HG03103 (cell line): ENCODE measurements around the gene KIRREL3.

Experiments
- ATAC-seq: cut with Tn5 transposase; IDR thresholded peaks from one replicate; pipeline ENCODE4 v1.9.1; 2021; ENCODE audit warnings: low read depth; ENCODE audit not compliant: unreplicated experiment

The KIRREL3 gene

DNA sequence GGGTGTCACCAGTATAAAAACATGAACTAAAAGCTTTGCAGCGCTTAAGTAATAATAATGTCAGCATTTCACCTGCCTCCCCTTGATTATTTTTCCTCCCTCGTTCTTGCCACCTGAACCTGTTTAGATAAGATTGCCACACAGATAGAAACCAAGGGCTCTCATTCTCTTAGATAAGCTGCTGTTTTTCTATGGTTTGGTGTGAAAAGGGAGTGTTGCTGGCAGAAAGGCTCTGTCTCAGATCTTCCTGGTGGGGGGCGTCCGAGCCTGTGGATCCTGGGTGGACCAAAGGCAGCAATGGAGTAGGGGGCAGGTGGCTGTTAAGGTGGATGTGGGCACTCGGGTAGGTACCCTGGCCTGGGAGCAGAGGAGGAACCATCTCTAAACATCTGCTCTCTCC lies 497.6 kb downstream of the KIRREL3 start:
- no peak for ATAC-seq

DNA sequence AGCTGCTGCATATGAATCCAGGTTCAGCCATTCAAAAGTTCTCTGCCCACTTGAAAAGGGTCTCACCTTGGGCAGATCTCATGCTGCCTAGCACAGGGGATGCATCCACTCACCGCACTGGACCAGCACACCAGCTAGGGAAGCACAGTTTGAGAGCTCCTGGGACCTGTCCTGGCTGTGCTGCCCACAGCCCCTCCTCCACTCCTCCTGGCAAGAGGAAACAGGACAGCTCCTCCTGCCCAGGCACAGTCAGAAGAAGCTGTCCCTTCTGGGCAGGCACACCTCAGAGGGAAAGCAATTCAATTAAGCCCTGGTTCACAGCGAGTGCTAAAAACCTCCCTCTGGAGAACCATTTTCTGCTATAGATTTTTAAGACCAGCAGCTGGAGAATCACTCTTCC lies 498.4 kb downstream of the KIRREL3 start:
- ATAC-seq = no peak

GRCh38 chr11:126501641-126502040 lies 498.9 kb downstream of the KIRREL3 start:
- ATAC-seq = no peak

DNA sequence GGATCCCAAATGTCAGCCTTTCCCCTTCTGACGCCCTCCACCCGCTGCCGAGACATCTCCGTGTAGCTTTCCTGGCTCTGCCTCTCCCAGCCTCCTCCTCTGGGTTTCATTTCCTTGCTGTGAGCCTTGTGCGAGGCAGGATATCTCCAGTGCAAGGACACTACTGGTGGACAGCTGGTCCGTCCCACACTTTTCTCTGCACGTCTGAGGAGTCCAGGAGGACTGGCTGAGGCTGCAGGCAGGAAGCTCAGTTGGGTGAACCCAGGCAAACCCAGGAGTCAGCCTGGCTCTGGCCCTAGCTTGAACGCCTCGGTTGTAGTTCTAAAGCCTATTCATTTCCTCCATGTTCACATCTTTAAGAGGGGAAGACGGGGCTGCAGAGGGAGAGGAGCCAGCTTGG lies 499.6 kb downstream of the KIRREL3 start:
- no peak for ATAC-seq

GRCh38 chr11:126499131-126499752 lies 501.3 kb downstream of the KIRREL3 start:
- no peak for ATAC-seq

GRCh38 chr11:126498281-126498680 lies 502.3 kb downstream of the KIRREL3 start:
- no peak for ATAC-seq

DNA sequence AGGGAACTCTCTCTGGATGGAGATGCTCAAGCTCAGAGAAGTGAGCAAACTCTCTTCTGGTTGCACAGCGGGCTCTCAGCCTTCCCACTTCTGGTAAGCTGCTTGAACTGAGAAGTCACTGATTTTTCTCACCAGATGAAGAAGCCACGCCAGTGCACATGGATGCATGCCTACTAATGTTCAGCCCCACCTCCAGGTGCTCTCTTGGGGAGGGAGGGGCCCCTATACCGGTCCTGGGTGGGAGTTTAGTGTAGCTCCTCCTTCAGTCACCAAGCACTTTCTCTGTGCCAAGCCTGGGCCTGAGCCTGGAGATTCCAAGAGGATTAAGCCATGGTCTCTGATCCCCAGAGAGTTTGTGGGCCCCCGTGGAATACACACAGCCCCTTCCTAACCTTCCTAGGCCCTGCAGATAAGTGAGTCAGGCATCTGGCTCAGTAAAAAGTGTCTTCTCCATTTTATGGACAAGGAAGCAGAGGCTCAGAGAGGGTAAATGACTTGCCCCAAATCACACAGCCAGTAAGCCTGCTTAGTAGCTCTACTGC lies 502.9 kb downstream of the KIRREL3 start:
- ATAC-seq = no peak

DNA sequence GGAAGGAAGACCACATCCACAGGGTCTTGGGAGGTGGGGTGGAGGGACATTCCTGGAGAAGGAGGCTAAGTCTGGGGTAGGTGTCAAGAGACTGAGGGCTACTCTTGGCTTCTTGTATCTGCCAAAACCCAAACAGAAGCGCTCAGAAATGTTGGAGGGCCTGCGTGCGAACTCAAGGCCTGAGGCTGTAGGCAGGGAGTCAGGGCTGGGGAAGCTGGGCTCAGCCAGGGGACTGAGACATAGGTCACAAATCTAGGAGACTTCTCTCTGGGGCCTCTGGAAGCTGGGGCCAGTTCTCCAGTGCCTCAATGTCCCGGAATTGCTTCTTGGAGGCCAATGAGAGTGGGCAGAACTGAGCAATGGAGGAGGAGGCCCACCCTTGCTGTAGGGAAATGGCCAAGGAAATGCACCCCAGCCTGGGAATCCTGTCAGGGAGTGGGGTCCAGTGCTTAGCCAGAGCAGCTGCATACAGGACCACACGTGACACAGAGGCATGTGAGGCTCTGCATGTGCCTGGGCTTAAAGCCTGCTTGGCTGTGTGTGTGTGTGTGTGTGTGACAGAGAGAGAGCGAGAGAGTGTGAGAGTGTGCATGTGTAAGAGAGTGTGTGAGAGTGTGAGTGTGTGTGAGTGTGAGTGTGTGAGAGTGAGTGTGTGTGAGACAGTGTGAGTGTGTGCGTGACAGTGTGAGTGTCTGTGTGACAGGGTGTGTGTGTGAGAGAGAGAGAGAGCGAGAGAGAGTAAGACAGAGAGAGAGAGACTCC lies 503.8 kb downstream of the KIRREL3 start:
- ATAC-seq = no peak

DNA sequence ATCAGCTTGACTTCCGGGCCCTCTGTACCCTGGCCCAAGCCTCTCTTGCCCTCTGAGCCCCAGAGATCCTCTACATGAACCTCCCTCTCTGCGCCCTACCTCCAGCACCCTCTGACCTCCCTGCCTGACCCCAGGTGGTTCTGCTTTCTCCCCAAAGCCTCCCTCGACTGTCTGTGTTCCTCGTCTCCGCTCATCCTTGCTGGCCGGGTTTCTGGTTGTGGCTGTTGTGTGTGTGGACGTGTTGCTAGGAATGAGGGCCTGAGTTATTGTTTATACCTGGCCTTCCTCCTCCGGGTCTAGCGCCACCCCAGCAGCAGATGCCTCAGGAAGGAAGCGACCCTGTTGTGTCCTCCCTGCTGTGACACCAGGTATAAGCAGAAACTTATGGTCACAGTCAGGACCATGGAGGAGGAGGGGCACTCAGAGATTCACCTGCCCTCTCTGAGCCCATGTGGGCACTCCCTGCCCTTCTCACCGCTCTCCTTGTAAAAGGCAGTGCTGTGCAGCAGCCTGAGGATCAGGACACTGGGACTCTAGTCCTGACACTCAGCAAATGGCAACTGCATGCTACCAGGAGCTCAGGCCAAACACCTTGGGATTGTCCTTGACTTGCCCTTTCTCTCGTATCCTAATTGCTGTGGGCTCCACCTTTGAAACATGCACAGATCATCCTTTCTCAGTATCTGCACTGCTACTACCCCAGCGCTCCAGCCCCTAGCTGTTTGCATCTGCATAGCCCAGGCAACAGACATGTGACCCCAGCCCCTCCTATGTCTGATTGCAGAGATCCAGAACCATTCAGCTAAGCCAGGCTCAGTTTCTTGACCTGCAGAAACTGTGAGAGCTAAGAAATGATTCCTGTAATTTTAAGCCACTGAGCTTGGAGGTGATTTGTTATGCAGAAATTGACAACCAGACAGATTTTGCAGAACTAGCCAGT lies 505.0 kb downstream of the KIRREL3 start:
- ATAC-seq = no peak

- ATAC-seq = no peak
Observed at GRCh38 chr11:126494831-126495230, 505.7 kb downstream of the KIRREL3 start.

- ATAC-seq = no peak
Observed at GRCh38 chr11:126492331-126493082, 508.1 kb downstream of the KIRREL3 start.

DNA sequence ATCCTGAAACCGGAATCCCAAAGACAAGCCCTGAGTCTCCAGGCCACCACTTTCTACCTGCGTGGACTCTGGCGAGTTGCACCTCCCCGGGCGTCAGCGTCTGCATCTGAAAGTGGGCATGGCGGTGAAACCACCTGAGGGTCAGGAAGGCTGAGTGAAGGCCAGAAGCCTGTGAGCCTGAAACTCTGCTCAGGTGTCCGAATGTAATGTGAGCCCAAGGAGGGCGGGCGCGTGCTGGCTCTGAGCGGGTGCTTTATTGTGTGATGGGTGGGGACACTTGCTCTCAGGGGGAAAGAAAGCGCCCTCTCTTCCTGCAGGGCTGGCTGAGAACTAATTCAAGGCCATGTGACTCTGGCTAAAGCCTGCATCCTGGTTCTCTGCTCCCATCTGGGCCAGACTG lies 509.5 kb downstream of the KIRREL3 start:
- no peak for ATAC-seq

- no peak for ATAC-seq
Observed at GRCh38 chr11:126489836-126490660, 510.5 kb downstream of the KIRREL3 start.

- ATAC-seq = no peak
Observed at GRCh38 chr11:126488591-126489370, 511.8 kb downstream of the KIRREL3 start.

DNA sequence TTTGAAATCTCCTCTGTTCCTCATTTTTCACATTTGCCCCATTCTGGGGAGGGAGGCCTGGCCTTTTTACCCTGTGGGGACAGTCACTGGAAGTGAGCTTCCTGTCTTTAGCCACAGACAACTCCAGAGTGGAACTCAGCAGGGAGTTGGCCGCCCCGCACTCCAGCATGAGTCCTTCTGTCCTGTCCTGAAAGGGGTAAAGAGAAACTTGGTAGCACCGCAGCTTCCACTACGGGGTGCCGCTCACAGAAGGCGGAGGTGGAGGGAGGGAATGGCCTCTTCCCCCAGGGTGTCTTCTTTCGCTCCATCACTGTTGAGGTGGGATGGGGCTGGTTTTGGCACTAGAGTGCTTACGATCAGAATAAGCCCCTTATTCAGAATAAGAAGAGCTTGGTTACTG lies 512.9 kb downstream of the KIRREL3 start:
- no peak for ATAC-seq

DNA sequence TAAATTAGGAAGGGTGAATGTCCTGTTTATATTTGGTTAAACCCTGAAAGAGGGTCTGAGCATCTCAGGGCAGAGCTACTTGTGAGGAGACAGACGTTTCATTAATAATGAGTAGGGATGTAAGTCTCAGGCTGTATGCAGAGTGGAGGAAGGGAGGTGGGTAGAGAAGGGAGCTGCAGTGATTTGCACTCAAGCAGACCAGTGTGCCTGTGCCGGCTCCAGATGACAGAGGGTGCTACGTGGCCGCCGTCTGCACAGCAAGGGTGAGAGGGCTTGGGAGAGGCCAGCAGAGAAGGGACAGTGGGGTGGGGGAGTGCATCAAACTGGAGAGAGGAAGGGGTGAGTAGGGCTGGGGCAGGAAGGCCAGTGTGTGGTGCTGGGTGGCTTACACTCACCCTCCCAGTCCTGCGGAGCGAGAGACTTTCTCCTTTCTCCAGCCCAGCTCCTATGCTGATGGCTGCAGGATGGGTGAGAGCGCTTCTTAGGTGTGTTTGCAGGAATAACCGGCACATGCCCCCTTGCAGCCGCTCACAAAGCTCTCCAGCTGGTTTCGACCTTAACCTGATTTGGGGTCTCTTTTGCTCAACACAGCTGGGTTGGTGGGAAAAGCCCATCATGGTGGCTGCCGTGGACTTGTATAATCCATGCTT lies 514.5 kb downstream of the KIRREL3 start:
- no peak for ATAC-seq

GRCh38 chr11:126485021-126485792 lies 515.4 kb downstream of the KIRREL3 start:
- peak; percentile 62 for ATAC-seq
